ENCODE measurements around the gene HIGD1C. TPM values are rescaled to one million over a fixed set of nuclear protein-coding genes. Genes with fewer than 3 reads are reported as not detected.
"Not testable (repeated sequence)": the region's sequence is repeated elsewhere in the genome, so short reads cannot be mapped to it uniquely, and the experiment has no call there.

Gene HIGD1C
- total RNA-seq, 2 donors from 2014 or later, result not detected

GRCh38 chr12:50953047-50953446 is 703 bp downstream of the HIGD1C start:
- intact Hi-C loops (cut with DNase I), result no loop called here

GRCh38 chr12:50954789-50955188 is 2.4 kb downstream of the HIGD1C start:
- intact Hi-C loops (cut with DNase I); H3K27me3 ChIP-seq (replicated peaks; ENCODE audit: insufficient read depth); DNase-seq (ENCODE audit: low spot score); H3K4me1 ChIP-seq (replicated peaks); H3K4me3 ChIP-seq; H3K9me3 ChIP-seq; H3K36me3 ChIP-seq; H3K27ac ChIP-seq: not testable (repeated sequence)
- 88% methylated on average over 2 of the region's 2 CpGs for WGBS

More at GRCh38 chr12:50953047-50953446, 703 bp downstream of the HIGD1C start:
- no peak for DNase-seq (ENCODE audit: low spot score)
- H3K4me3 ChIP-seq, result no peak overlapping the region
- WGBS, result 83% methylated on average over 7 of the region's 7 CpGs
- no peaks in the 10 kb centered on the region for H3K9me3 ChIP-seq
- TF ChIP-seq POLR2AphosphoS5 (IDR thresholded peaks at IDR 0.05), result no peak
- no peaks in the 10 kb centered on the region for H3K27me3 ChIP-seq (replicated peaks; ENCODE audit: insufficient read depth)
- no peak overlapping the region for H3K27ac ChIP-seq
- H3K4me1 ChIP-seq (replicated peaks), result no peaks in the 10 kb centered on the region
- H3K36me3 ChIP-seq, result no peaks in the 10 kb centered on the region

- Histone ChIP-seq H3K27me3 (replicated peaks; ENCODE audit: insufficient read depth) (no peaks in the 10 kb centered on the region), H3K4me3 (no peak overlapping the region), H3K36me3 (no peaks in the 10 kb centered on the region), H3K4me1 (replicated peaks) (no peaks in the 10 kb centered on the region), H3K27ac (no peak overlapping the region), H3K9me3 (no peaks in the 10 kb centered on the region)
- no peak for DNase-seq (ENCODE audit: low spot score)
- intact Hi-C loops (cut with DNase I), result no loop called here
- WGBS, result 80% methylated on average over 1 of the region's 1 CpG
- no peak for TF ChIP-seq CTCF (IDR thresholded peaks at IDR 0.05)
Measured at GRCh38 chr12:50955288-50955687, 2.9 kb downstream of the HIGD1C start.

- 64% methylated on average over 2 of the region's 2 CpGs for WGBS
- no peaks in the 10 kb centered on the region for H3K4me1 ChIP-seq (replicated peaks)
- no peaks in the 10 kb centered on the region for H3K36me3 ChIP-seq
- no peaks in the 10 kb centered on the region for H3K9me3 ChIP-seq
- intact Hi-C loops (cut with DNase I), result no loop called here
- TF ChIP-seq CTCF (IDR thresholded peaks at IDR 0.05), result no peak
- no peak for TF ChIP-seq POLR2A (IDR thresholded peaks at IDR 0.05)
- no peak for TF ChIP-seq POLR2AphosphoS5 (IDR thresholded peaks at IDR 0.05)
- no peak for DNase-seq (ENCODE audit: low spot score)
- H3K4me3 ChIP-seq, result no peak overlapping the region
- no peaks in the 10 kb centered on the region for H3K27me3 ChIP-seq (replicated peaks; ENCODE audit: insufficient read depth)
- H3K27ac ChIP-seq, result no peak overlapping the region
Measured at GRCh38 chr12:50955697-50956096, 3.4 kb downstream of the HIGD1C start.

- intact Hi-C loops (cut with DNase I), result no loop called here
- no peak overlapping the region for H3K4me3 ChIP-seq
- TF ChIP-seq POLR2AphosphoS5 (IDR thresholded peaks at IDR 0.05) (no peak), POLR2A (IDR thresholded peaks at IDR 0.05) (no peak), CTCF (IDR thresholded peaks at IDR 0.05) (no peak)
- no peak overlapping the region for H3K27ac ChIP-seq
- no peaks in the 10 kb centered on the region for H3K36me3 ChIP-seq
- H3K4me1 ChIP-seq (replicated peaks), result no peaks in the 10 kb centered on the region
- no peaks in the 10 kb centered on the region for H3K9me3 ChIP-seq
- DNase-seq (ENCODE audit: low spot score), result no peak
- no peaks in the 10 kb centered on the region for H3K27me3 ChIP-seq (replicated peaks; ENCODE audit: insufficient read depth)
Measured at GRCh38 chr12:50960130-50960529, 7.8 kb downstream of the HIGD1C start.

- TF ChIP-seq POLR2AphosphoS5 (IDR thresholded peaks at IDR 0.05) (no peak), CTCF (IDR thresholded peaks at IDR 0.05) (no peak), POLR2A (IDR thresholded peaks at IDR 0.05) (no peak)
- 90% methylated on average over 4 of the region's 4 CpGs for WGBS
- Histone ChIP-seq H3K27me3 (replicated peaks; ENCODE audit: insufficient read depth) (no peaks in the 10 kb centered on the region), H3K9me3 (no peaks in the 10 kb centered on the region), H3K4me1 (replicated peaks) (no peaks in the 10 kb centered on the region), H3K36me3 (no peaks in the 10 kb centered on the region), H3K27ac (no peak overlapping the region), H3K4me3 (no peak overlapping the region)
- no peak for DNase-seq (ENCODE audit: low spot score)
- intact Hi-C loops (cut with DNase I), result no loop called here
Measured at GRCh38 chr12:50961708-50962107, 9.4 kb downstream of the HIGD1C start.
